CD4-positive, alpha-beta T cell treated with Interferon gamma for 1 hour (primary cell): ENCODE results near the gene ATOH8.
A peak's percentile ranks its signal among the peaks of the same experiment; 100 is the strongest.

ENCODE experiments used
- DNase-seq: peaks from one replicate; pipeline ENCODE4 v3.0.0-alpha.2; 2020

The ATOH8 gene

DNA sequence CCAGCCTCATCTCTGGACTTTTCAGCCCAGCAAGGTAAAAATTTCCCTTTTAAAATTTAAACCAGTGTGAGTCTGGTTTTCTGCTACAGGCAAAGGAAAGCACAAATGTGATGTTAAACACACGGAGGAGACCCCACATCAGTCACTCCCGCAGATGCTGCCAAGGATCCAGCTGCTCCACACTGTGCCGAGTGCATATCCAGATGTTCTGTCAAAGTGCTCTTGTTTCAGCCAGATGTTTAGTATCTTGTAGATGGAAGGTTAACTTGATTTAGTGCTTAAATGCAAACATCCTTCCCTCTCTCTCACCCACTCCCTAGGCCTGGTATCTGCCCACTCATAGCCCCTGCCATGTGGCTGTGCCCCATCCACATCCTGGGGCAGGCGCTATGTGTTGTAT lies 15.8 kb upstream of the ATOH8 start:
- no peak for DNase-seq

DNA sequence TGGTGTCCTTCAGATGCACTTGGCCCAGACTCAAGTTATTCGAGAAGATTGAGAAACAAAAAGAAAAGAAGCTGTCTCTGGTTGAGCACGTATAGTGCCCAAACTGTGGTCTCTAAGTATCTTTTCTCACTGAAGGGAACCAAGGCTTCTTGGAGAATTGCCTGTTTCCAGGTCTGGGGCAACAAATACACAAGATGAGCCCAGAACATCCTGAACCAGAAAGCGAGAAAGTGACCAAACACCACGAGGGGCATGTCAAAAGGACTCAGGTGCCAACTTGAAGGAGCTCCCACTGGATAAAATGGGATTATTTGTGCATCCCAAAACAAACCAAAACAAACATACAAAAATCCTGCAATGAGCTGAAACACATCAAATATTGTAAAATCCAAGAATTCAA lies 13.6 kb upstream of the ATOH8 start:
- DNase-seq, result no peak

DNA sequence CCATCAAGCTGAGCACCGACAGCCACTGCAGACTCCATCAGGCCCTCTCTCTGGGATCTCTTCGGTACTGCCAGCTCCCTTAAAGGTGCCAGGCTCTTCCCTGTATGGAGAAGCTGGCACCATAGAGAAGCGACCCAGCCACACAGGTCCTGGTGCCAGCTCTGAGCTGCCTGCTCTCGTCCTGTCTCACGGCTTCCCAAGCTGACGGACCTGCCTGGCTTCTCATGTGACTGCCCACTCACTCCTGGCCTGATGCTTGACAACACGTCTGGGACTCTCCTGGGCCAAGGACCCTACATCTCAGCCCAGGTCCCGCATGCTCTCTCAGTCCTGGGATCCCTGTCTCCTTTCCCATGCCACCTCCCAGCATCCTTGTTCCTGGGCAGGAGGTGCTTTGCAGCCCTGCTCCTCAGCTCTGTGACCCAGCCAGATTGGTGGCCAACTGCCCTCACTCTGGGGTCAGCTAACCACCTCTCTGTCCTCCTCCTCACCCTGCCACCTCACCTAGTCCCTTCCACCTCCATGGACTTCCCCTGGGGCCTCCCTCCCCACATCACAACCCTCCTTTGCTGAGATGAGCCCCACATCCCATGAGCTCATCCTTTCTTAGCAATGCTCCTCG lies 12.5 kb upstream of the ATOH8 start:
- DNase-seq, result no peak

DNA sequence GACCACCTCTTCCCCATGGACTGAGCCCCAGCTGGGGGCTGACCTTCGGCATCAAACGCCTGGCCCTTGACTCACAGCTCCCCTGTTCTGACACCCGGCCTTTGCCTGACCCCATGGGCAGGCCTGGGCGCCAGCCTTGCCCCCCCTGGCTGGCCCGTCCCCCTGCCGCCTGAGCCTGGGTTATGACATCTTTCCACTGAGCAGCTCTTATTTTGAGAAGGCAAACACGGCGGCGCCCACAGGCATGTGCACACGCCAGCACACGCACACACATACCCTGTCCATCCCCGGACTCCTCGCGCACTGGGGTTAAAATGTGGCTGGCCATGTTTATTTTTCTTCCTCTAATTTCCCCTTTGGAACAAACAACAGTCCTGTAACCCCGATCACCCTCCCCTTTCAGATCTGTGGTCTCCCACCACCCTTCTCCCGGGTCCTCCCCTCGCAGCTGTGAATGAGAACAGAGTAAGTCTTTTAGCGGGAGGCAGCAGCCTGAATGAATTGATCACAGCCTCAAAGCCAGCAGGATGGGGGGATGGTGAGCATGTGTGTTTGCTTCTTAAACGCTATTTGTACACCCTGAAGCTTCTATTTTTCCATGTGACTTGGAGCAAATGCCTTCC lies 11.8 kb upstream of the ATOH8 start:
- DNase-seq, result no peak

DNA sequence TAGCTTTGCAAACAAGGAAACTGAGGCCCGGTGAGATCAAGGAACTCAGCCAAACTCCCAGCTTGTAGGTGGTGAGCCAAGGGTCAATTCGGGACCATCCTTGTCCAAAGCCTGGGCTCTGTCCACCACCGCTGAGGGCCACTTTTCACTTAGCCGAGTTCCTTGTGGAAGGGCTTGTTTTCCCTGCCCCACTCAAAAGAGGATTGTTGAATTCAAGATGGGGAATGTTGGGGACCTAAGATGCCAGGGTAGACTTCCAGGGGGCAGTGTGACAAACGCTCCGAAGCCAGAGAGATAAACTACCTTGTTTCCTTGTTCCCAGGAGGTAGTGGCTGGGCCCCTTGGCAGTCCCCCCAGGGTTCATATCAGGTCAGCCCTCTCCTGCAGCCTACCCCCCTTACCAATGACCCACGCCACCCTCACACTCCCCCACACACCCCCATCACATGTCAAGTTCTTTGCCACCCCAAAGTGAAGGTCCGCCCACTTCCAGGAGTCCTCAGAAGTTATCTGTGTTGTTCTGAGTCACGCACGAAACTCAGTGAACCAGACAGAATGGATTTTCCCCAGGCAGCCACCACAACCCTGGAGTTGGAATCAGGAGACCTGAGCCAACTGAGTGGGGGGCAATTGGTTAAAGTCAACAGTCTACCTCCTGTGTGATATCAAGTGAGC lies 10.3 kb upstream of the ATOH8 start:
- DNase-seq, result no peak

DNA sequence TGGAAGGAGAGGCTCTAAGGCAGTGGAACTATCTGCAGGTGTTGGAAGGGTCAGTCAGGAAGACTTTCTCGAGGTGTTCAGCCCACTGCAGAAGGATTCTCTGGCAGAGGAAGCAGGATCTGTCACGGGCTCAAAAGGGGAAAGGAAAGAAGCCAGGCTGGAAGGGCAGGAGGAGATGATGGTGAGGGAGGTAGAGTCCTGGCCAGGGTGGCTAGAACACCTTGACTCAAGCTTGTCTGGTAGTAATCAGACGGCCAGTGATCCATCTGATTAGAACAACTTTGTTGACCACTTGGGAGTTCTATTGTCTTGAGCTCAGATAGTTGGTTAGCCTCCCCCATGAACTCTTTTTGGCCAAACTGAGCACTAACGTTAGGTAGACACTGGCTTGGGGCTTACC lies 9.7 kb upstream of the ATOH8 start:
- DNase-seq, result no peak

DNA sequence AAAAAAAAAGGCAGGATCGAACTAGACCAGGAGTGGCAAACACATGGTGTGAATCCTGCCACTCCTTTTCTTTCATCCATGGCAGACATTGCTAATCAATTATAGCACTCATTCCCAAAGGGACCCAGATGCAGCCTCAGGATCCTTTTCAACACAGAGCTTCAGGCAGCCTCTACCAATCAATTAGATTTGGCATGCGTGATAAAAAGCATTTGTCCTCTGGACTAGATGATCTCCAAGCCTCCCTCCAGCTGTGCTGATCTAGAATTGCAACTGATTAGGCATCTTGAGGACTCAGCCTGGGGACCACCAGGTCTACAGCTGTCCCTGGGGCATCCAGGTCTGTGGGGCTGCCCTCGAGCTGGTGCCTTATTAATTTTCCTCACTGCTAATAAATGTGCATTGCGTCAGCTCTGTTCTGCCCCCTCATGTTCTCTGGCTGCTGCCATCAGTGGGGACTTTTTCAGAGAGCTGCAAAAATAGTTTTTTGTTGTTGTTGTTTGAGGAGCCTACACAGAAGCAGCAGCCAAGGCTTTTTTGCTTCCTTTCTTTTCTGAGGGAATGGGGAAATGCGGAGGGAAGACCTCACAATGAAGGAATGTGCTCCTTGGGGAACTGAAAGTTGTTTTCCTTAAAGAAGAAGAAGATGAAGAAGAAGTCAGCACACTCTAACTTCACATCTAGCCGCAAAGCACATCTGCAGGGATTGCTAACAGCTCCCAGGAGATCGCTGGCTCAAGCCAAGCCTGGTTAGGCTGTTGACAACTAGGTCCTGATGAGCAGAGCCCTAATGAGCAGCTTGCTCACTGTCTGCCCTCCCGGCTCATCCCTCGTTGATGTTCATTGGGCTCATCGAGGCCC lies 8.8 kb upstream of the ATOH8 start:
- no peak for DNase-seq

DNA sequence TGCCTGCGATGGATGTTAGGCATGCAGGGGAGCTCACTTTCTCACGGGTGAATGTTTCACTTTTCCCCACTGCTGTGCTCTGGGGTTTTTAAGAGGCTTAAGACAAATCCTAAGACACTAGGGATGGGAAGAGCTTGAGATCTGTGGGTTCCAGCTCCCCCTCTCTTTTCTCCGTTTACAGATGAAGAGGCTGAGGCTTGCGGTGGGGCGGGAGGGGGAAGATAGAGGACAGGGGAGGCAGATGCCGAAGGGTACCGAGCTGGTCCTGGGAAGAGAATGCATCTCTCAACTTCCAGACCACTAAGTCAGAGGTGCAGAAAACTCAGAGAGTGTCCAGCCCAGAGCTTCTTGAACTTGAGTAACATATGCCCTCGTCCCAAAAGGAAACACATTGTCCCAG lies 8.2 kb upstream of the ATOH8 start:
- DNase-seq, result no peak

DNA sequence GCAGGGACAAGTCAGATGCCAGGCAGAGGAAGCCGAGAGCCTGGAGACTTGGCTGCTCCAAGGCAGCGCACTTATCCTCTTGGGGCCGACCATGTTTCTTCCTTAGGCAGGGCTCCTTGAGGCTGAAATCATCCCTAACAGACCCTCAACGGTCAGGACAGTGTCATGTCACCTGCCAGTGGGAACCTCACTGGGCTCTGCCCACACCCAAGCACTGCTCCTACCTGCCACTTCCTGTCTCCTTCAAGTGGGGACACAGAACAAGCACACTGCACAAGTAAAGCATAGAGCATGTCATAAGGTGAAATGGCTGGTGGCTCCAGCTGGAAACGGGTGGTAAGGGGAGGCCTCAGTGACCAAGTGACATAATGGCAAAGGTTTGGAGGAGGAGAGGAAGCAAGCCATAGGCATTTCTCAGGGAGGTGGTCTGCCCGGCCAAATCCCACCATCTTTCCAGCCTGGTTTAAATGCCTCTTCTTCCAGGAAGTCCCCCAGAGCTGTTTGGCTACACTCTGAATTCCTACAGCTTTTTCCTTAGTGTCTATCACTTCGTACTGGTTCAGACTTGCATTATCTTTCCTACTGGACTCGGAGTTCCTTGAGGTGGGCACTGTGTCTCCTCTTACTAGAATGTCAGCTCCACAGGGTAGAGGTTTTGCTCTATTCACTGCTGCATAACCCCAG lies 7.3 kb upstream of the ATOH8 start:
- DNase-seq, result no peak

DNA sequence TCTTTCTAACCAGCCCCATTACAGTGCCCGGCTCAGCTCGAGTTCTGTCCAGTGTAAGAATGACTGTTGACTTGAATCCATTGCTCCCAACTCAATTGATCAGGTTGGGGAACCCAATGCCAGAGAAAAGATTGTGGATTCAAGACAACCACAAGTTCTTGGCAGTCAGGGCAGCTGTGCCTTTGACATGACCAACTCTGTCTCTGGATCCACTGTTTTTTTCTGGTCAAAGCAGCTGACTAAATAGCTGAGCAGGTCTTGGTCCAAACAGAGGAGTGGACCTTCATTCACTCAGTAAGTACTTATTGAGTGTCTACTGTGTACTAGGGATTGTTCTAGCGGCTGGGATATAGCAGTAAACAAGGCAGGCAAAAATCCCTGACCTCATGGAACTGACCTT lies 6.3 kb upstream of the ATOH8 start:
- DNase-seq, result no peak

DNA sequence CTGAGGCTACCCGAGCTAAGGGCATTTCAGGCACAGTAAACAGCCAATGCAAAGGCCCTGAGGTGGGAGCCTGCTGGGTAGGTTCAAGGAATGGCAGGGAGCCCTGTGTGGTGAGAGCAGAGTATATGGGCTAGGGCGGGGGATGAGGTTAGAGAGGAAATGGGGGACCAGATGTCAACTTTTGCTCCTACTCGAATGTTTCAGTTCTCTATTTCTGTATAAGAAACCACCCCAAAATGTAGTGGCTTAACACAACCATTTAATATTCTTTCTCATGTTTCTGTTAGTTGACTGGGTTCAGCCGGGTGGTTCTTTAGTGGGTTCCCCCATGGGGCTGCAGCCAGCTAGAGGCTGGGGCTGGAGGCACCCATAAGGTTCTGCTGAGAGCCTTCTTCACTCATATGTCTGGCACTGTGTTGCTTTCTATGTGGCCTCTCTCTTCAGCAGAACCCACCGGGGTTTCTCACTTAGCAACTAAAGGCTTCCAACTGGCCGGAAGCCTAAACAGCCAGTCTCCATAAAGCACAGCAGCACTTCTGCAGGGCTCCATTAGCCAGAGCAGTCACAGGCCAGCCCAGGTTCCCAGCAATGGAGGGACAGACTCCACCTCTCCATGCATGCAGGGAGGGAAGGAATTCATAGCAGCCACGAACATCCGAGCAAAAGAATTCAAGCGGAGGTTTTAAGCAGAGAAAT lies 5.6 kb upstream of the ATOH8 start:
- no peak for DNase-seq

DNA sequence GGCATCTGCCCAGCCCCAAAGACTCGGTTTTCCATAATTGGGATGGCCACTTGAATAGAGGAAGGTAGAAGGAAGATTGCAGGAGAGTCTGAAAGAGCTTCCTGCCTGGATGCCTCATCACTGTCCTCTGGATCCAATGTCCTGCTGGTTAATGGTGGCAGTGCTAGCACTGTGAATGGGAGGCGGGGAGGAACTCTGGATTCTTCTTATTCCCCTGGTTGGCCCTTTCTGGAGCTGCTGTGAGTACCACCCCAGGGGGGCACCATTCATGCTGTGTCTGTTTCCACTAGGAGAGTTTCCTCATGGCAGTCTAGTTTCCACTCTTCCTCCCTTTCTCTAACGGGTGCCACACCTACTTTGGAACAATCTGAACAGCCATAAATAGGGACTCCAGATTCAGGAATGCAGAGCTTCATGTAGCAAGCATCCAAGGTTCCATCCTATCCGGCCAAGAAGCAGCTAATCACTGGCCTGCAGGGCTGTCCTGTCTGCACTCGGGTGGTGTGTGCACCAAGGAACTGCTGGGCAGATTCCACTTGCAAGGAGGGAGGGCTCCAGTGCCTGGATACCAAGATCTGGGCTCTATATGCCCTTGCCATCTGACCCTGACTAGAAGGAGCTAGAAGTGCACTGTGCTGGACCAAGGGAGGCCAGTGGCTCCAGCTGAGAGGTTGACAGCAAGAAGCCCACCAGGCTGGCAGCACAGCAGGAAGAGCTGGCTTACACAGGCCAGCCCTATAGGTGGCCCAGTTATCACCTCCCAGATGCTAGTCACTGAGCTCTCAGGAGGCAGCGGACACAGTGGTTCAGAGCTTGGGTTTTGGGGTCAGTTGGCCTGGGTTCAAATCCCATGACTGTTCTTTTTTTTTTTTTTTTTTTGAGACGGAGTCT lies 4.6 kb upstream of the ATOH8 start:
- DNase-seq, result no peak

DNA sequence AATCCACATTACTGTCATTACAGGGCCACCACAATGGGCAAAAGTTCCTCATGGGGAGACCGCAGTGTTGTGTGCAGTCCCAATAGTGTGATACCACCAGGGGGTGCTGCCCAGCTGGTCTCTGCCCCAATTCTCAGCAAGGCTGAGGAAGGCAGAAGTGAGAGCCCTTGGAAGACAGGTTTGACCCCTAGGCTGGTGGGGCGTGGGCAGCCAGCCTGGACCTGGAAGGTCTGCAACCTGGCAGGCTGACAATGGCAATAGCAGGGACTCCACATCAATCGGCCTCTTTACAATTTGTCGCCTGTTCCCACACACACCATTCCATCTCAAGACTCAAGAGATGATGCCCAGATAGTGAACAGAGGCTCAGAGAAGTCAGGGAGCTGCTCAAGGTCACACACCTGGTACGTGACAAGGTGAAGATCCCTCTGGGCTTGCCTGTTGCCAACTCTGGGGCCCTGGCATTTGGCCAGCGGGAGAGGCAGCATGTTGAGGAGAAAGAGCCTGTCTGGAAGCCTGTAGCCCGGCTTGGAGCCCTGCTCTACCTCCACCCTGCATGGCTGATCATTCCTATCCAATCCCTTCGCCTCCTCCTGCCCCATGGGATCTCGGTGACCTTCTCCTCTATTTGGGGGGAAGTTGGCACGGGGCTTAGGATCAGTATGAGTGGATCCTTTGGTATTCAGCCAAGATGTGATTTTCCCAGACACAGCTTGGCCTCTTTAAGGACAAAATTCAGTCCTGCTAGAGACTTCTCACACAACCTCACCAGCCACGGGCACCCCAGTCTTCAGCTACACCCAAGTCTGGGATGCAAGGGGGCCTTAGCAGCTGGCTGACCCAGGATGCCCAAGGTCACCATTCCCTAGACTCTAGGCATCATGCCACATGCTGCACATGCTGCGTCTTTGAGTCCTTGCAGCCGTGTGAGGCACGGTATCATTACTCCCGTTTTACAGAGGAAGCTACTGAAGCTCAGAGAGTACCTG lies 2.9 kb upstream of the ATOH8 start:
- peak; percentile 58 for DNase-seq

DNA sequence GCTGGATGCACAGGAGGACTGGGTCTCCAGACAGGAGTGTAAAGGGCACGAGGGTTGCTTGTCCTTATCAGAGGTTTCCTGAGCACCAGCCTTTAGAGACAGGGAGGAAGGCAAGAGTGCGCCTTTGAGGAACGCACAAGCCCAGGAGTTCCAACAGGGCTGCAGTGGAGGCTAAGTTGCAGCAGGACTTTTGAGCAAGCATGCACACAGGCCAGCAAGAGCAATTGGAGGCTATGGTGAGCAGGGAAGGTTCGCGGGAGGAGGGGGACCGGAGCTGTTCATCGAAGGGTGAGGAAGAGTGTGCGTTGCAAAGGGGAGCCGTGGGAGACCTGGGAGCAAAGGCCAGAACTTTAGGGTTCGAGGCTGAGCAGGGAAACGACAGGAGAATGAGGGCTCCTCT lies 2.2 kb upstream of the ATOH8 start:
- no peak for DNase-seq

DNA sequence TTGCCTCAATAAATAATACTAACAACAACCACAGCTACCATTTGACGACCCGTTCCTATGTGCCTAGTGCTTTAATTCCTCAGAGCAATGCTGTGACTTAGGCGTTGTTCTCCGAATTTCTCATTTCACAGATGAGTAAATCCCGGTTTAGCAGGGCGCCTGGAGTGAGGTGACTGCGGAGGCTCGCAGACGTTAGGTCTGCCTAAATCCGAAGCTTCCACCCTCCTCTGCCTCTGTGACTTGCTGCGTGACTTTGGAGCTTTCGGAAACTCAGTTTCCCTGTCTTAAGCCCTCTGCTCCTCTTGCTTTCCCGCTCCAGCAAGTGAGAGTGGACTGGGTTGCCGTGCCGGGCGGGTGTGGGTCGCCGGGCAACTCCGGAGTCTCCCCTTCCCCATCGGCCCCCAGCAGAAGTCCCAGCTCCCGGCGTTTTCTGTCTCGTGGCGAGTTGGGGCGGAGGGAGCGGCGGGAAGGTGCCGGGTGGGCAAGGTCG lies 711 bp upstream of the ATOH8 start:
- no peak for DNase-seq

DNA sequence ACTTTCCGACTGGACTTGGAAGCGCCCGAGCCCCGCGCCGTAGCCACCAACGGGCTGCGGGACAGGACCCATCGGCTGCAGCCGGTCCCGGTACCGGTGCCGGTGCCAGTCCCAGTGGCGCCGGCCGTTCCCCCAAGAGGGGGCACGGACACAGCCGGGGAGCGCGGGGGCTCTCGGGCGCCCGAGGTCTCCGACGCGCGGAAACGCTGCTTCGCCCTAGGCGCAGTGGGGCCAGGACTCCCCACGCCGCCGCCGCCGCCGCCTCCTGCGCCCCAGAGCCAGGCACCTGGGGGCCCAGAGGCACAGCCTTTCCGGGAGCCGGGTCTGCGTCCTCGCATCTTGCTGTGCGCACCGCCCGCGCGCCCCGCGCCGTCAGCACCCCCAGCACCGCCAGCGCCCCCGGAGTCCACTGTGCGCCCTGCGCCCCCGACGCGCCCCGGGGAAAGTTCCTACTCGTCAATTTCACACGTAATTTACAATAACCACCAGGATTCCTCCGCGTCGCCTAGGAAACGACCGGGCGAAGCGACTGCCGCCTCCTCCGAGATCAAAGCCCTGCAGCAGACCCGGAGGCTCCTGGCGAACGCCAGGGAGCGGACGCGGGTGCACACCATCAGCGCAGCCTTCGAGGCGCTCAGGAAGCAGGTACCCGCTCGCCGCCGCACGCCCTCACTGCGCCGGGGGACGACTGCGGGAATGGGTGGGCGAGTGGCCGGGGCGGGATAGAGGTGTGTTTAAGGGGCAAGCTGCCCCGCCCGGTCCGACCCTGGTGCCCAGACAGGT lies 713 bp downstream of the ATOH8 start:
- peak; percentile 22 for DNase-seq

DNA sequence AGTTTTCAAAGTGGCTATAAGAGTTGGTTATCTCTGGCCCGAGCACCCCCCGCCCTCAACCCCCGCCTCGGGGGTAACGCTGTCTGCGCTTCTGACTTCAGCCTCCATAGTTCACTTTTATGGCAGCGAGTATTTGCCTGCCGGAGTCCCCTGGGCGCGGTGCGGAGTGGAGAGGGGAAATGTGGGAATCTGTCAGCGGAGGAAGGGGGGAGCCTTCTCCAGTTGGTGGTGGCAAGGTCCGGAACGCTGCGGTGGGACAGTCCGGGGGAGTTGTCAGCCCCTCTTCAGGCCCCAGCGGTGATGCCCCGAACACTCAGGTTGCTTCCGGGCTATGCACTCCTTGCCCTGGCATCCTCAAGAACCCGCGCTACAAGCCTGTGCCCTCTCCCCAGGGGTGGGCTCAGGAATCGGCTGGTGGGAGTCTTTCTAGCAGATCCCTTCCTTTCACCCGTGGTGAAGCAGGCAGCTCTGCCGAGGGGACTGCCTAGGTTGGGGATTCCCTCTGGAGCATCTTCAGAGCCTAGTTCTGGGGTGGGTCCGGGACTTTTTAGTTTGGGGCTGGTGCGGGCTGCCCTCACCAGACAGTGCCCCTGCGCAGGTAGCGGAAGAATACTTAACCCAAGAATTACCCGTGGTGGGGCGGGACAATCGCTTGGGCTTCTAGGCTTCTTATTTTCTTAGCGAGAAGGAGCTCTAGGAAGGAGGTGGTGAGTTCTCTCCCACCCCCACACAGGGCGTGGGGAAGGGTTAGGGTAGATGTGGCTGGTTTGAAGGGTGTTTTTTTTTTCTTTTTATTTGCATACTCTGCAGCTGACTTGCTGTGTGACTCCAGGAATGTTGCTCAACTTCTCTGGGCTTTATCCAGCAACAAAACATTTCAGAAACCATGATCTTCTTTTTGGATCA lies 1.6 kb downstream of the ATOH8 start:
- no peak for DNase-seq

DNA sequence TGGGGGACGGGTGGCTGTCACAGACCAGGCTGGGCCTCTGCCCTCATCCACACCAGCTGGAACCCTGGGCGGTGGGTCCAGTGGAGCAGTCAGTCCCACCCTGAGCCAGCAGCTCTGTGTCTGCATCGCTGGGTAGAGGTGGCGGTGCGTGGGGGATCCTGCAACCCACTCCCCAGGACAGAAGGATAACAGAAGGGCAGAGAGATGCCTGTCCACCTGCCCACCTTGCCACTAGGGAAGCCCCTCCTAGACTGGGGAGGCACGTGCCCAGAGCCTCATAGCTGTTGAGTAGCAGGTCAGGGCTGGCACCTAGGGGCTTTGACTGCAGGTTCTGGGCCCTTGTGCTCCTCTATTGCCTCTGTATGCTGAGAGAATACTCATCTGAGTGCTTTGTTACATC lies 2.4 kb downstream of the ATOH8 start:
- DNase-seq, result no peak
